HepG2 (cell line): ENCODE results near the gene NUDCD3. TPM values are rescaled to one million over a fixed set of nuclear protein-coding genes. Genes with fewer than 3 reads are reported as not detected.

ENCODE experiments used
- ATAC-seq: fragments of 200-7000 bp; cut with Tn5 transposase; 3 replicates; pipeline ENCODE4 v1.9.1; 2020; ENCODE audit warnings: mild to moderate bottlenecking, moderate library complexity
- BruUV-seq: library from RNA; stranded (reverse); fragments of 400-500 nt; replicated peaks from 2 replicates; lab custom pipeline; 2021; lab: Mats Ljungman, UMichigan
- CTCF ChIA-PET: fragments of 300-600 bp; formaldehyde crosslinking; extraction: SDS; loops from one replicate; lab custom pipeline; 2021; ENCODE audit warnings: low total read pairs, inconsistent platforms, low intra/inter-chr PET ratio; lab: Yijun Ruan, JAX
- POLR2A ChIA-PET: fragments of 350-600 bp; sonication (Branson Sonifier 250); formaldehyde crosslinking; loops from one replicate; lab custom pipeline; 2020; ENCODE audit warnings: antibody characterized with exemption, inconsistent platforms; lab: Yijun Ruan, JAX
- DNase-seq: peaks from one replicate; pipeline ENCODE4 v3.0.0-alpha.2; 2015; ENCODE audit warnings: low spot score
- FAIRE-seq: peaks from 3 replicates; lab custom pipeline; 2011; peaks lifted over from hg19 to GRCh38; lab: Jason Lieb, UNC
- H2AFZ ChIP-seq: one replicate; pipeline ENCODE4 v1.6.1; 2011; ENCODE audit warnings: low read length, inconsistent platforms
- H3K27ac ChIP-seq: fragments of 300-600 bp; 3 replicates; pipeline ENCODE4 v1.8.0; 2011; ENCODE audit warnings: mixed run types, mild to moderate bottlenecking, mixed read lengths, low read length, inconsistent platforms; ENCODE audit not compliant: insufficient read depth; ENCODE audit errors: extremely low read length
- H3K27me3 ChIP-seq, 2 experiments: fragments of 200-600 bp in 1 of 2; 2 replicates in 1 of 2; 3 replicates in 1 of 2; pipeline versions ENCODE4 v1.6.0 to v1.8.0; 2011; ENCODE audit warnings: low read length in 2 of 2, mild to moderate bottlenecking in 2 of 2, moderate library complexity in 2 of 2, inconsistent platforms in 1 of 2; ENCODE audit not compliant: insufficient read depth in 2 of 2, control insufficient read depth in 1 of 2
- H3K36me3 ChIP-seq, 2 experiments: fragments of 200-600 bp in 1 of 2; replicated peaks in 1 of 2; 2 replicates in 1 of 2; 3 replicates in 1 of 2; pipeline versions ENCODE4 v1.5.1 to v1.8.0; 2011; ENCODE audit warnings: low read length in 2 of 2, inconsistent platforms in 1 of 2; ENCODE audit not compliant: insufficient read depth in 2 of 2, control insufficient read depth in 1 of 2
- H3K4me1 ChIP-seq: 2 replicates; pipeline ENCODE4 v1.5.1; 2012; ENCODE audit warnings: low read length, inconsistent platforms; ENCODE audit not compliant: insufficient read depth
- H3K4me2 ChIP-seq: 2 replicates; pipeline ENCODE4 v1.6.0; 2011; ENCODE audit warnings: low read depth, low read length, inconsistent platforms
- H3K4me3 ChIP-seq, 3 experiments: fragments of 200-600 bp in 1 of 3; sonication (generic), shearing (Covaris generic) in 1 of 3; replicated peaks in 1 of 3; 2 replicates each; pipeline ENCODE4 v1.5.1; 2011 to 2016; ENCODE audit warnings: low read length in 3 of 3, inconsistent platforms in 2 of 3, low read depth in 2 of 3, mild to moderate bottlenecking in 2 of 3, control low read depth in 1 of 3, mixed read lengths in 1 of 3; ENCODE audit not compliant: insufficient read depth in 1 of 3
- H3K79me2 ChIP-seq: one replicate; pipeline ENCODE4 v1.6.1; 2011; ENCODE audit warnings: low read length, inconsistent platforms; ENCODE audit not compliant: insufficient read depth
- H3K9ac ChIP-seq: 2 replicates; pipeline ENCODE4 v1.6.0; 2011; ENCODE audit warnings: mild to moderate bottlenecking, low read depth, low read length, inconsistent platforms; ENCODE audit not compliant: insufficient read depth
- H3K9me3 ChIP-seq: 2 replicates; pipeline ENCODE4 v1.5.1; 2012; ENCODE audit warnings: mild to moderate bottlenecking, low read length
- H4K20me1 ChIP-seq: 2 replicates; pipeline ENCODE4 v1.6.0; 2011; ENCODE audit warnings: inconsistent platforms, mild to moderate bottlenecking, low read length, moderate library complexity; ENCODE audit not compliant: insufficient read depth
- ADNP ChIP-seq: sonication (generic); formaldehyde crosslinking; IDR thresholded peaks from 2 replicates; pipeline ENCODE4 v1.4.0; 2020; ENCODE audit warnings: missing genetic modification reagents
- ATM ChIP-seq: fragments of 450-650 bp; IDR thresholded peaks from 2 replicates; pipeline ENCODE4 v1.7.1; 2017; ENCODE audit warnings: mild to moderate bottlenecking, borderline replicate concordance
- FOSL1 ChIP-seq: sonication (generic); formaldehyde crosslinking; IDR thresholded peaks from 2 replicates; pipeline ENCODE4 v1.9.0; 2021; ENCODE audit warnings: missing genetic modification reagents, borderline replicate concordance
- GLMP ChIP-seq: sonication (generic); formaldehyde crosslinking; IDR thresholded peaks from 2 replicates; pipeline ENCODE4 v1.9.0; 2021; ENCODE audit warnings: missing genetic modification reagents, mild to moderate bottlenecking, borderline replicate concordance
- KDM3A ChIP-seq: IDR thresholded peaks from 2 replicates; pipeline ENCODE4 v1.6.1; 2018; ENCODE audit warnings: low read depth, missing compliant biosample characterization
- PLSCR1 ChIP-seq: sonication (generic); formaldehyde crosslinking; IDR thresholded peaks from 2 replicates; pipeline ENCODE4 v1.5.0; 2020; ENCODE audit warnings: missing genetic modification reagents, mild to moderate bottlenecking, borderline replicate concordance
- POLR2AphosphoS5 ChIP-seq: IDR thresholded peaks from 2 replicates; pipeline ENCODE4 v1.6.1; 2012; ENCODE audit warnings: low read depth, low read length
- SOX13 ChIP-seq, 3 experiments: fragments of 450-650 bp in 1 of 3; sonication (generic) in 1 of 3; formaldehyde crosslinking in 1 of 3; IDR thresholded peaks in 2 of 3; conservative IDR thresholded peaks in 1 of 3; 2 replicates each; pipeline versions ENCODE4 v1.5.0 to v1.6.1; 2016 to 2020; ENCODE audit warnings: antibody characterized with exemption in 1 of 3, mild to moderate bottlenecking in 1 of 3, missing compliant biosample characterization in 1 of 3, missing genetic modification reagents in 1 of 3, moderate library complexity in 1 of 3
- SRY ChIP-seq: sonication (generic); formaldehyde crosslinking; IDR thresholded peaks from 2 replicates; pipeline ENCODE4 v1.8.0; 2022; ENCODE audit warnings: mild to moderate bottlenecking, missing genetic modification reagents
- ZNF138 ChIP-seq: sonication (generic); formaldehyde crosslinking; IDR thresholded peaks from 2 replicates; pipeline ENCODE4 v1.5.0; 2020; ENCODE audit warnings: mild to moderate bottlenecking, low read depth, missing genetic modification reagents
- ZNF143 ChIP-seq: sonication (generic); formaldehyde crosslinking; IDR thresholded peaks from 2 replicates; pipeline ENCODE4 v1.4.0; 2020; ENCODE audit warnings: missing genetic modification reagents
- ZNF274 ChIP-seq: sonication (generic); formaldehyde crosslinking; IDR thresholded peaks from 2 replicates; pipeline ENCODE4 v1.5.1; 2020; ENCODE audit warnings: mild to moderate bottlenecking, missing genetic modification reagents
- ZNF687 ChIP-seq: sonication (generic); formaldehyde crosslinking; IDR thresholded peaks from 2 replicates; pipeline ENCODE4 v1.5.1; 2020; ENCODE audit warnings: mild to moderate bottlenecking, missing genetic modification reagents, moderate library complexity
- WGBS: methylation state at CpG from one replicate; pipeline ENCODE4 v1.1.6; 2017; ENCODE audit warnings: low lambda C conversion rate; 5-methylcytosine and 5-hydroxymethylcytosine counted together
- in situ Hi-C: cut with HindIII; loops from 2 replicates; pipeline ENCODE4 v1.10.0; 2017; ENCODE audit warnings: low pct_unique_long_range_greater_than_20kb; ENCODE audit not compliant: extremely low pct_ligation_motif_present
- intact Hi-C: fragments of 100-400 bp; cut with micrococcal nuclease; formaldehyde crosslinking; loops from one replicate; pipeline ENCODE4 v1.10.0; 2022; ENCODE audit not compliant: unreplicated experiment
- polyA plus RNA-seq, 8 experiments: library from polyadenylated mRNA; depleted of rRNA in 3 of 8; stranded (reverse) in 7 of 8; unstranded in 1 of 8; fragments of >200 nt; fragmentation: Illumina TruSeq in 4 of 8; extraction: Trizol in 4 of 8; gene quantifications; 2 replicates each; pipeline versions ENCODE4 v1.2.1 to v1.2.3, GENCODE V29; 2011 to 2016; ENCODE audit warnings: low read depth in 4 of 8, missing spikeins in 1 of 8, mixed read lengths in 1 of 8; ENCODE audit not compliant: insufficient read depth in 1 of 8
- total RNA-seq, 5 experiments: library from RNA; depleted of rRNA; stranded (reverse); fragments of >200 nt; fragmentation: Illumina TruSeq; extraction: Trizol; gene quantifications; 2 replicates each; pipeline ENCODE4 v1.2.3, GENCODE V29; 2016; ENCODE audit warnings: low read depth in 1 of 5
- TF ChIP-seq, protein P1 (sequence below): IDR thresholded peaks from 2 replicates; pipeline ENCODE4 v1.6.1; 2012; ENCODE audit warnings: low read length, improper control_type of control experiment
- TF ChIP-seq, protein P2 (sequence below): sonication (generic); formaldehyde crosslinking; conservative IDR thresholded peaks from 2 replicates; pipeline ENCODE4 v1.4.0; 2020; ENCODE audit warnings: missing genetic modification reagents

NUDCD3 gene
- total and polyA plus RNA-seq, 2 of the 13 experiments (the other 11 are each of a cell fraction or from before 2014, with no cell fraction given), result 20.8 to 49.9 TPM

DNA sequence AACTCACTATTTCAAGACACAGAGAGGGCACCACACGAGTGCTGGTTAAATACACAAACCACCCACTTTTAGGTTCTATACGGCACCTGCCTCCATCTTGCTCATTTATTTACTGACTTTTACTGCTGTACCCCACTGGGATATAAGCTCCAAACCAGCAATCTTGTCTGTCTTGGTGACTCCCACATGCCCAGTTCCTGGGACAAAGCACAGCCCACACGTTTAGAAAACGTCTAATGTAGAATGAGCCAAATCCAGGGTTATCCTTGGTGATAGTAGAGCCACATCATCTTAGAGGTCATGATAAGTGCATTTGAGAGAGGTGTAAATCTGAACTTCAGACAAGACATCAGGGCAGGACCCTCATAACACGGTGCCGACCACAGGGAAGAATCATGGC, 73.5 kb downstream of the NUDCD3 start:
- Histone ChIP-seq H3K4me3 (no peak overlapping the region), H3K27ac (no peak overlapping the region), H3K79me2 (peaks cover 2% of the 10 kb centered on the region), H3K9ac (no peak overlapping the region), H3K4me1 (no peaks in the 10 kb centered on the region), H3K27me3 (no peaks in the 10 kb centered on the region), H3K4me2 (no peak overlapping the region), H2AFZ (no peak overlapping the region), H3K36me3 (peaks cover 11 to 30% of the 10 kb centered on the region in 2 experiments), H3K9me3 (no peaks in the 10 kb centered on the region), H4K20me1 (no peaks in the 10 kb centered on the region)
- DNase-seq, result no peak
- 98% methylated on average over 6 of the region's 6 CpGs for WGBS
- CTCF ChIA-PET, result no interaction called here
- intact Hi-C loops, result no loop called here
- BruUV-seq, result no TSS peak
- in situ Hi-C loops, result no loop called here
- ATAC-seq, result no peak
- no peak for FAIRE-seq
- POLR2A ChIA-PET, result no interaction called here
- TF ChIP-seq PLSCR1 (no peak), ADNP (no peak), SRY (no peak), ZNF687 (CRISPR knock-in tag) (no peak), KDM3A (CRISPR knock-in tag) (no peak), POLR2AphosphoS5 (no peak), ATM (no peak), GLMP (CRISPR knock-in tag) (no peak), ZNF274 (no peak), SOX13 (IDR thresholded peaks at IDR 0.05) (no peak), SOX13 (CRISPR knock-in tag; conservative IDR thresholded peaks at IDR 0.05 in 1 of 2, IDR thresholded peaks at IDR 0.05 in 1 of 2) (no peak), FOSL1 (CRISPR knock-in tag) (no peak), ZNF138 (CRISPR knock-in tag) (no peak), ZNF143 (CRISPR knock-in tag) (no peak)
- TF ChIP-seq, protein P1, sequence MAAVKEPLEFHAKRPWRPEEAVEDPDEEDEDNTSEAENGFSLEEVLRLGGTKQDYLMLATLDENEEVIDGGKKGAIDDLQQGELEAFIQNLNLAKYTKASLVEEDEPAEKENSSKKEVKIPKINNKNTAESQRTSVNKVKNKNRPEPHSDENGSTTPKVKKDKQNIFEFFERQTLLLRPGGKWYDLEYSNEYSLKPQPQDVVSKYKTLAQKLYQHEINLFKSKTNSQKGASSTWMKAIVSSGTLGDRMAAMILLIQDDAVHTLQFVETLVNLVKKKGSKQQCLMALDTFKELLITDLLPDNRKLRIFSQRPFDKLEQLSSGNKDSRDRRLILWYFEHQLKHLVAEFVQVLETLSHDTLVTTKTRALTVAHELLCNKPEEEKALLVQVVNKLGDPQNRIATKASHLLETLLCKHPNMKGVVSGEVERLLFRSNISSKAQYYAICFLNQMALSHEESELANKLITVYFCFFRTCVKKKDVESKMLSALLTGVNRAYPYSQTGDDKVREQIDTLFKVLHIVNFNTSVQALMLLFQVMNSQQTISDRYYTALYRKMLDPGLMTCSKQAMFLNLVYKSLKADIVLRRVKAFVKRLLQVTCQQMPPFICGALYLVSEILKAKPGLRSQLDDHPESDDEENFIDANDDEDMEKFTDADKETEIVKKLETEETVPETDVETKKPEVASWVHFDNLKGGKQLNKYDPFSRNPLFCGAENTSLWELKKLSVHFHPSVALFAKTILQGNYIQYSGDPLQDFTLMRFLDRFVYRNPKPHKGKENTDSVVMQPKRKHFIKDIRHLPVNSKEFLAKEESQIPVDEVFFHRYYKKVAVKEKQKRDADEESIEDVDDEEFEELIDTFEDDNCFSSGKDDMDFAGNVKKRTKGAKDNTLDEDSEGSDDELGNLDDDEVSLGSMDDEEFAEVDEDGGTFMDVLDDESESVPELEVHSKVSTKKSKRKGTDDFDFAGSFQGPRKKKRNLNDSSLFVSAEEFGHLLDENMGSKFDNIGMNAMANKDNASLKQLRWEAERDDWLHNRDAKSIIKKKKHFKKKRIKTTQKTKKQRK, result no peak
- TF ChIP-seq, protein P2, sequence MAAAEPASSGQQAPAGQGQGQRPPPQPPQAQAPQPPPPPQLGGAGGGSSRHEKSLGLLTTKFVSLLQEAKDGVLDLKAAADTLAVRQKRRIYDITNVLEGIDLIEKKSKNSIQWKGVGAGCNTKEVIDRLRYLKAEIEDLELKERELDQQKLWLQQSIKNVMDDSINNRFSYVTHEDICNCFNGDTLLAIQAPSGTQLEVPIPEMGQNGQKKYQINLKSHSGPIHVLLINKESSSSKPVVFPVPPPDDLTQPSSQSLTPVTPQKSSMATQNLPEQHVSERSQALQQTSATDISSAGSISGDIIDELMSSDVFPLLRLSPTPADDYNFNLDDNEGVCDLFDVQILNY (CRISPR knock-in tag), result no peak
